Fibroblast of upper back skin (primary cell): ENCODE measurements around the gene LRRC8B.

Experiments
- DNase-seq: peaks from one replicate; pipeline ENCODE4 v3.0.0-alpha.2; 2013

Gene LRRC8B

DNA sequence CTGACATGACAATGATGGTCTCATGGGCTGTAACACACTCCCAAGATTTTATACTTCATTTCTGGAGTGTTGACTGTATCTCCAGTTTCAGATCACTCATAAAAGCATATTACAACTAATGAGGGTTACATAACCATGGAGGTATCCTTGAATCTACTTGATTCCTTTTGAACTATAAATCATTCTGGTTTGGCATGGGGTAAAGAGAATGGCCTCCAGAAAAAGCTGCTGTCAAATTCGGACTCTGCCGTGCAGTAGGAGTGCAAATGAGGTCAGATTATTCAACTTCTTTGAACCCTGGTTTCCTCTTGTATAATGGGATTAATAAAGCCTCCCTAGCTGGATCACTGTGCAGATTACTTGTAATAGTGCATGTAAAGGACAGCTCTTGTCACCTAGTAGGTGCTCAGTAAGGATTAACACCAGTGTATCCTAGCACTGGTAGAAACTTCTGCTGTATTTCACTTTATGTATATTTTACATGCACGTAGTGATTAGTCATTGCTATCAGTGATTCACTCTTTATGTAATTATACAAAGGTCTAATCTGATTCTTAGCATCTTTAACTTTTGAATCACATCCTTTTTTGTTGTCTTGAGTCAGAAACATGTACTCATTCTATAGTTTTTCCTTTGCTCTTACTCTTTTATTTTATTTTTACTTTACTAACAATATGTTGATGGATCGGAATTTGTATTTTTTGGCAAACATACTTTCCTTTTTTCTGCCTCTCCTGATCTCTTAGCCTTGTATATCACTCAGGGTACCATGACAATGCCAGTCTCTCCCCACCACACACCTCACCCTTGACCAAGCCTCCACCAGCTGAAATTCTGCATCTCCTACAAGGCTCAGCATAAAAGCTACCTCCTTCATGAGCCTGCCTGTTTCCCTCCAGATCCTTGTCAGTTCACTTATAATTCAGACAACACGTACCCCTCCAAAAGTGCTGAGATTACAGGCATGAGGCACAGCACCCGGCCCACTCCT is 111.5 kb downstream of the LRRC8B start:
- peak; percentile 67 for DNase-seq

DNA sequence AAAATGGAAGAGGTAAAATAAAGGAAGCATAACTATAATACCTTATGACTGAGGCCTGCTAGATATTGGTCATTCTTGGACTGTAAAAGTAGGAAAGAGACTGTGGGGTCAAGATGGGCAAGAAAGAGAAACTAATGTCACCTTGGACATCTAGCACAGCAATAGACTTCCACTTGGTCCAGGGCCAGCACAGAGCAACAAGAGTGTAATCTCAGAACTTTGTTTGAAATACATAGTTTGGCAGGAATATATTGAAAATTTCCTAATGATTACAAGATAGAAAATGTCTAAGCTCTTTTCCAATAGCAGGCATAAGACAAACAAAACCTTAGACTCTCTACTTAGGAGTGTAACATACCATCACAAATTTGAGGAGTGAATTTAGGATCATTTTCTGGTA is 112.9 kb downstream of the LRRC8B start:
- DNase-seq: no peak

DNA sequence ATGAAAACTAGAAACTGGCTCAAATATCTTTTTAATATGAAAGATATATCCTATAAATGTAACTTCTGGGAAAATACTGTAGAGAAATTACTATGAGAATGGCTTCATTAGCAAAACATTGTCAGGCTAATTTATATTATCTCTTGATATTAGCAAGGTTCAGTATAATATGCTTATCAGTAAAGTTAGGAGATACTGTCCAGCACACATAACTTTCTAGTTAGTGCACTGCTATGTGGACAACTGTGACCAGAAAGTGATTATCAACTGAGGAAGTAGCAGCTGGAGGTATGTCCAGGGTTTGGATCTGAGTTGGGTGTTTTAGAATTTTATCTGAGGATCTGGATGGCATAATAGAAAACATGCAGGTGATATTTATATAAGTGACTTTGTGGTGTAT is 115.8 kb downstream of the LRRC8B start:
- no peak for DNase-seq

DNA sequence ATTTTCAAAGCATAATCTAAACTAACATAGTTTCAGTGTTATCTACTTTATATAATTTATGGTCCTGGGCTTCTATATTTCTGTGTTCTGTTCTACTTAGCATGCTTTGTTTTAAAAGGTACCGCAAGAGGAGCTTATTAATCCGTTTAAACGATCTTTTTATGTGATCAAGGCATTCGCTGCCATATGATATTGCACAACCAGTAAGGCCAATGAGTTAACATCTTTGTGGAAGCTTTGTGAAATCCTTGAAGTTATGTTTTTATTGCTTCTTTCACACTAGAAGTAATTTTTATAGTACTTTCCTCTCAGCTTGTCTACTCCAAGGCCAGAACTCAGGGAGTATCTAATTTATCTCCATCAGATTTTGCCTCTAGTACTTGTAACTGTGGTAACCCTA is 117.2 kb downstream of the LRRC8B start:
- DNase-seq: no peak

DNA sequence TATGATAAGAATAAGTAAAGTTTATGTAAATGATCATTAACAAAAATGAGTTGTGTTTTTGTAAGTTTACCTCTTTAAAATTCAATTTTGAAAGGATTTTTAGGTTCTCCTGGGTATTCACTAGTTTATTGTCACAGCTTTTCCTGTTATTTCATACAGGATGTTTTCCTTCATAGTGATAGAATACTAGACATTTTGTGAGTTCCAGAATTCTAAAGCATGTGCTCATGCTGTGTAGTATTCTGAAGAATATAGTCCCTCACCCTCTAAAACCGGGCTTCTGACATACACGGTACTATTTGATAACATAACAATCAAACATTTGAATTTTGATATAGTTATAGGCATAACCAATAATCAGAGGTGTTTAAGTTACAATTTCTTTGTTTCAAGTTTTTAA is 118.9 kb downstream of the LRRC8B start:
- no peak for DNase-seq

DNA sequence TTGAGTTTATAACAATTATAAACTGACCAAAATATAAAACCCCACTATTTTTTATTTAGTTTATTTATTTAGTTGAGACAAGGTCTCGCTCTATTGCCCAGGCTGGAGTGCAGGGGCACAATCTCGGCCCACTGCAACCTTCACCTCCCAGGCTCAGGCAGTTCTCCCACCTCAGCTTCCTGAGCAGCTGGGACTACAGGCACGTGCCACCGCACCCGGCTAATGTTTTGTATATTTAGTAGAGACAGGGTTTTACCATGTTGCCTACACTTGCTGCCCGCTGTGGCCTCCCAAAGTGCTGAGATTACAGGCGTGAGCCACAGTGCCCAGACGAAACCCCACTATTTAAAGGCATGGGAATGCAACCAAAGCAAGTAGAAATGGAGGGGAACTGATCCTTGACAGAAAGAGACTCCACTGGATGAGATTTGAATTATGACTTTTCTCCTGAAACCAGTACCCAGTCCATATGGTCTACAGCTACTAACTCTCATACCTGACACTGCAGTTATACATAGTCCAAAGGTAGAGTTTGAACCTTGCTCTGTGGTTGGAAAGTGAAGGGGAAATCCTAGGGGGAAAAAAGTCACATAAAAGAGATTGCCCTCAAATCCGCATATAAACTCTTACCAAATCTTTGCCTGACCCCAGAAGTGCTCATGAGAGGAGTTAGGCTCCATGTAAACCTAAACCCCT is 119.6 kb downstream of the LRRC8B start:
- no peak for DNase-seq

DNA sequence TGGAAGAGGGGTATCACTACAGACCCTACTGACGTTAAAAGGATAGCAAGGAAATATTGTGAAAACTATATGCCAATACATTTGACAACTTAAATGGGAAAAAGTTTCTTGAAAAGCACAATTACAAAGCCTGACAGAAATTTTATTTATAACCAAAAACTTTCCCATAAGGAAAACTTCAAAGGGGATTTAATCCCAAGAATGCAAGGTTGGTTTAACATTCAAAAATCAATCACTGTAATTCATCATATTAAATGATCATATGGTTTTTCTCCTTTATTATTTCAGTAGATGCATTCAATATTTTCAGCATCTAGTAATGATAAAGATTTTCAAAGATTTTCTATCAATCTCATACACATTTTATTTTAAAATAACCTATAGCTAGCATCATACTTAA is 121.6 kb downstream of the LRRC8B start:
- no peak for DNase-seq
